Parathyroid adenoma (tissue), 2 donors: Measurements from ENCODE around the gene CRY2.
A peak's percentile ranks its signal among the peaks of the same experiment; 100 is the strongest.

Experiments used
- H2AFZ ChIP-seq: fragments of 300-600 bp; sonication (generic); one replicate; pipeline ENCODE4 v1.7.0; 2017; ENCODE audit warnings: antibody characterized with exemption, mild to moderate bottlenecking
- H3K27ac ChIP-seq: fragments of 300-600 bp; sonication (generic); one replicate; pipeline ENCODE4 v1.7.0; 2017
- H3K27me3 ChIP-seq: fragments of 300-600 bp; sonication (generic); one replicate; pipeline ENCODE4 v1.7.0; 2017; ENCODE audit warnings: low read length; ENCODE audit not compliant: control insufficient read depth, insufficient read depth
- H3K36me3 ChIP-seq: fragments of 300-600 bp; sonication (generic); one replicate; pipeline ENCODE4 v1.7.0; 2017; ENCODE audit warnings: low read length; ENCODE audit not compliant: control insufficient read depth, insufficient read depth
- H3K4me1 ChIP-seq: fragments of 300-600 bp; sonication (generic); one replicate; pipeline ENCODE4 v1.7.0; 2017; ENCODE audit warnings: control low read depth
- H3K4me2 ChIP-seq: fragments of 300-600 bp; sonication (generic); one replicate; pipeline ENCODE4 v1.7.0; 2017; ENCODE audit warnings: low read length
- H3K4me3 ChIP-seq: fragments of 300-600 bp; sonication (generic); one replicate; pipeline ENCODE4 v1.7.0; 2017; ENCODE audit warnings: low read depth, low read length
- H3K79me2 ChIP-seq: fragments of 300-600 bp; sonication (generic); one replicate; pipeline ENCODE4 v1.7.0; 2017; ENCODE audit warnings: control low read depth
- H3K9ac ChIP-seq: fragments of 300-600 bp; sonication (generic); one replicate; pipeline ENCODE4 v1.7.0; 2017; ENCODE audit warnings: mild to moderate bottlenecking
- H3K9me3 ChIP-seq: fragments of 300-600 bp; sonication (generic); one replicate; pipeline ENCODE4 v1.7.0; 2017; ENCODE audit warnings: low read length; ENCODE audit not compliant: control insufficient read depth
- CTCF ChIP-seq: fragments of 300-600 bp; sonication (generic); IDR thresholded peaks from one replicate; pipeline ENCODE4 v1.7.0; 2017; ENCODE audit warnings: antibody characterized with exemption, mild to moderate bottlenecking
- donor health status: primary hyperparathyroidism.

The CRY2 gene

GRCh38 chr11:45801723-45802315 is 45.5 kb upstream of the CRY2 start:
- Histone ChIP-seq H3K79me2 (no peaks in the 10 kb centered on the region), H3K9ac (no peak overlapping the region), H3K36me3 (no peaks in the 10 kb centered on the region), H3K27me3 (no peaks in the 10 kb centered on the region), H2AFZ (no peak overlapping the region), H3K4me1 (no peaks in the 10 kb centered on the region), H3K9me3 (no peaks in the 10 kb centered on the region), H3K27ac (no peak overlapping the region), H3K4me3 (no peak overlapping the region), H3K4me2 (no peak overlapping the region)
- no peak for TF ChIP-seq CTCF

GRCh38 chr11:45802531-45803317 is 44.6 kb upstream of the CRY2 start:
- H3K9me3 ChIP-seq: no peaks in the 10 kb centered on the region
- no peak overlapping the region for H3K4me3 ChIP-seq
- H3K27me3 ChIP-seq: no peaks in the 10 kb centered on the region
- TF ChIP-seq CTCF: no peak
- H2AFZ ChIP-seq: no peak overlapping the region
- H3K36me3 ChIP-seq: no peaks in the 10 kb centered on the region
- no peak overlapping the region for H3K27ac ChIP-seq
- peaks cover 4% of the 10 kb centered on the region for H3K4me1 ChIP-seq
- H3K9ac ChIP-seq: no peak overlapping the region
- H3K4me2 ChIP-seq: no peak overlapping the region
- no peaks in the 10 kb centered on the region for H3K79me2 ChIP-seq

GRCh38 chr11:45803971-45804760 is 43.1 kb upstream of the CRY2 start:
- no peaks in the 10 kb centered on the region for H3K79me2 ChIP-seq
- no peaks in the 10 kb centered on the region for H3K27me3 ChIP-seq
- TF ChIP-seq CTCF: no peak
- peak overlapping the region; percentile 63 for H3K27ac ChIP-seq
- H3K4me1 ChIP-seq: peaks cover 4% of the 10 kb centered on the region
- H2AFZ ChIP-seq: peak overlapping the region; percentile 91
- no peak overlapping the region for H3K9ac ChIP-seq
- peak overlapping the region; percentile 75 for H3K4me3 ChIP-seq
- H3K9me3 ChIP-seq: no peaks in the 10 kb centered on the region
- H3K4me2 ChIP-seq: peak overlapping the region; percentile 87
- H3K36me3 ChIP-seq: no peaks in the 10 kb centered on the region

GRCh38 chr11:45804761-45805304 is 42.4 kb upstream of the CRY2 start, which contains the start of gene SLC35C1:
SLC35C1 (plus strand) TSS chr11:45805149; CDS start chr11:45805802, 653 bp downstream.
- Histone ChIP-seq H3K27me3 (no peaks in the 10 kb centered on the region), H3K79me2 (no peaks in the 10 kb centered on the region), H3K4me1 (peaks cover 4% of the 10 kb centered on the region), H2AFZ (peak within 1 kb of the TSS; percentile 91), H3K36me3 (no peaks in the 10 kb centered on the region), H3K9ac (no peak within 1 kb of the TSS), H3K4me2 (peak within 1 kb of the TSS; percentile 87), H3K27ac (peak within 1 kb of the TSS; percentile 63), H3K9me3 (no peaks in the 10 kb centered on the region), H3K4me3 (peak within 1 kb of the TSS; percentile 75)
- TF ChIP-seq CTCF: peak; percentile 15
